Stimulated activated effector memory CD8-positive, alpha-beta T cell treated with anti-CD3 and anti-CD28 coated beads, Interleukin-12 subunit alpha, Interleukin-12 subunit beta, amount 100 ng/mL, for 72 hours (primary cell): ENCODE data around the gene CDC42EP4.

Experiments
- ATAC-seq: fragments of 150-1000 bp; cut with Tn5 transposase; 2 replicates; pipeline ENCODE4 v1.10.0; 2021
- DNase-seq, 2 donors: peaks; one replicate each; pipeline ENCODE4 v3.0.0; 2021 to 2022; ENCODE audit warnings: low spot score in 2 of 2
- H3K27ac Mint-ChIP-seq: one replicate; pipeline ENCODE4 v1.8.0; 2022; ENCODE audit warnings: mild to moderate bottlenecking, mixed read lengths
- H3K36me3 Mint-ChIP-seq: one replicate; pipeline ENCODE4 v1.8.0; 2022; ENCODE audit warnings: mild to moderate bottlenecking, mixed read lengths
- H3K4me1 Mint-ChIP-seq: one replicate; pipeline ENCODE4 v1.8.0; 2022; ENCODE audit warnings: mixed read lengths
- H3K4me3 Mint-ChIP-seq: one replicate; pipeline ENCODE4 v1.8.0; 2022; ENCODE audit warnings: mild to moderate bottlenecking, mixed read lengths
- H3K9me3 Mint-ChIP-seq: one replicate; pipeline ENCODE4 v1.8.0; 2022; ENCODE audit warnings: mixed read lengths

Gene CDC42EP4

DNA sequence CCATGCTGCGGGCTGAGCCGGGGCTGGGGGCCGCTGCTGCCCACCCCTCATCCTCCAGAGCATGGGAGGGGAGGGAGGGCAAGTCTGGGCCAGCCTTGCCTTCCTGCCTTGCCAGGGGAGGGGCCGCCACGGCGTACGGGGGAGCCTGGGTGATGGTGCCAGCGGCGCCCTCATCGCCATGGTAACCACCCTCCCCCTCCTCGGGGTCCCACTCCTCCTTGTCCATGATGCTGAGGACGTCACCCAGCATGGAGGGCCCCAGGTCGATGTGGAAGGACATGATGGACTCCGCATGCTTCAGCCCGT, 26.2 kb downstream of the CDC42EP4 start:
- no peaks in the 10 kb centered on the region for H3K36me3 Mint-ChIP-seq
- DNase-seq: no peak

DNA sequence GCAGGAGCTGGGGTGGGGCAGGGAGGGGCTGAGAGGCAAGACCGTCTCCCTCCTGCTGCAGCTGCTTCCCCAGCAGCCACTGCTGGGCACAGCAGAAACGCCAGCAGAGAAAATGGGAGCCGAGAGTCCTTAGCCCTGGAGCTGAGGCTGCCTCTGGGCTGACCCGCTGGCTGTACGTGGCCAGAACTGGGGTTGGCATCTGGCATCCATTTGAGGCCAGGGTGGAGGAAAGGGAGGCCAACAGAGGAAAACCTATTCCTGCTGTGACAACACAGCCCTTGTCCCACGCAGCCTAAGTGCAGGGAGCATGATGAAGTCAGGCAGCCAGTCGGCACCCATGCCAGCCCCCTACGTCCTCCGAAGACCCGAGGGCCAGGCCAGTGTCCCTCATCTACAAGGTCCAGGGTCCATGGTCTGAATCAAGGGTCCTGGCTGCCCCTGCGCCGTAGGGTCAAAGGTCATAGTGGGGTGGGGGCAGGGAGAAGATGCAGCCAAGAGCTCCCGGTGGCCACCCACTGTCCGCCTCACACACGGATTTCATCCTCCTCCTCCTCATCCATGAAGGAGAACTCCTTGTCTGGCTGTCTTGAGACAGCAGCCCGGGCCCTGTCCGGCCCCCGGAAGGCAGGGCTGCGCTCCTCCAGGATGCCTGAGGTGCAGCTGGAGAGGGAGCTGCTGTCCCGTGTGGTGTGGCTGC, 26.7 kb downstream of the CDC42EP4 start:
- ATAC-seq (no peak), DNase-seq (no peak)
- Mint-ChIP-seq H3K4me1 (no peaks in the 10 kb centered on the region), H3K9me3 (no peaks in the 10 kb centered on the region), H3K4me3 (no peak overlapping the region), H3K36me3 (no peaks in the 10 kb centered on the region), H3K27ac (no peak overlapping the region)

More for the DNA sequence above, 26.2 kb downstream of the CDC42EP4 start:
- H3K4me1 Mint-ChIP-seq: peaks cover 5% of the 10 kb centered on the region
- no peaks in the 10 kb centered on the region for H3K9me3 Mint-ChIP-seq
- no peak overlapping the region for H3K27ac Mint-ChIP-seq
- no peak for ATAC-seq
- H3K4me3 Mint-ChIP-seq: no peak overlapping the region

DNA sequence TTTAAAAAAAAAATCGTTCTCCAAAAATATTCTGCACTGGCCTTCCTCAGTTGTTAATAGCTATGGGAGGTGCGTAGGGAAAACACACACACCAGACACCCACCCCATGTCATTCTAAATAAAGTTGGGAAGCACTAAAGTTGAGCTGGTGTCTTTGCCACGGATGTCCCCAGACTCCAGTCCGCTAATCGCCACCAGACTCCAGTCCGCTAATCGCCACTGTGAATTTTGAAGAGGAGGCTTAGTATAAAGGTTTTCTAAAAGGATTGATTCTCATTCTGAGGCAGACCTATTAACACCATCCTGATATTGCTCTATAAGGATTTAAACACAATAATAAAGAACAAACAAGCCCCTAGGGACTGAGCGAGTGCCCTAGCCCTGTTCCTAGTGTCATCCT, 27.4 kb downstream of the CDC42EP4 start:
- no peak overlapping the region for H3K4me3 Mint-ChIP-seq
- ATAC-seq (no peak), DNase-seq (no peak)
- no peaks in the 10 kb centered on the region for H3K4me1 Mint-ChIP-seq
- H3K36me3 Mint-ChIP-seq: no peaks in the 10 kb centered on the region
- no peaks in the 10 kb centered on the region for H3K9me3 Mint-ChIP-seq
- no peak overlapping the region for H3K27ac Mint-ChIP-seq

DNA sequence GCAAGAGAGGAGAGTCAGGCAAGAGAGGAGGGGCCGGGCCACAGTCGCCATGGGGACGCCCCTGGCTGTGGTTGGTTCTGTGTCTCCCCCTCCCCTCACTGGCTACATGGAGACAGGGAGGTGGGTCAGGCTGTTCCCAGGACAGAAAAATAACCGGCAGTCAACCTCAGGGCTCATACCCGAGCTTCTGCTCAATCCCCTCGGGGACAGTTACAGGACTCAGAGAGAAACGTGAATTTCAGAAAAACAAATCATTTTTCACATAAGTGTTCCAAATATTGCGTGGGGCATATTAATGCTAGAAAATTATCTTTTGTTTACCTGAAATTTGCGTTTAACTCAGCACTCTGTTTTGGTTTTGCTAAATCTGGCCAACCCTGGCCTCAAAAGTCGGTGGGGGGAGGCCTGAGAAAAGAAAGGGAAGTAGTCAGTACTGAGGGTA, 27.9 kb downstream of the CDC42EP4 start:
- ATAC-seq (no peak), DNase-seq (no peak)
- H3K4me1 Mint-ChIP-seq: no peaks in the 10 kb centered on the region
- H3K4me3 Mint-ChIP-seq: no peak overlapping the region
- H3K36me3 Mint-ChIP-seq: no peaks in the 10 kb centered on the region
- H3K27ac Mint-ChIP-seq: no peak overlapping the region
- no peaks in the 10 kb centered on the region for H3K9me3 Mint-ChIP-seq

DNA sequence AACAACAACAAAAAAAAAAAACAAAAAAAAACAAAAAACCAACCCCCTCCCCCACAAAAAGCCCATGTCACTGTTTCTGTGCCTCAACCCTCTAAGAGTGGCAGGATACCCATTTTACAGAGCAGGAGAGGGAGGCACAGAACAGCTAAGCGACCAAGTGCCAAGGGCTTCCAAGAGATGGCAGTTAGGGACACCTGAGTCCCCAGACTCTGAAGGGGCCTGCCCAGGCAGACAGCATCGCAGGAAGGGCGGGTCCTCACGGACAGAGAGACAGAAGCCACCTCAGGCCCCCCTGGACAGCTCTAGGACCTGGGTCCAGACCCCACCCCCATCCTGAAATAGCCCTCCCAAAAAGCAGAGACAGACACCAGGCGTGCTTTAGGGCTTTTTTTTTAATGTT, 28.6 kb downstream of the CDC42EP4 start:
- no peak overlapping the region for H3K4me3 Mint-ChIP-seq
- no peaks in the 10 kb centered on the region for H3K9me3 Mint-ChIP-seq
- H3K27ac Mint-ChIP-seq: no peak overlapping the region
- no peak for ATAC-seq
- H3K36me3 Mint-ChIP-seq: no peaks in the 10 kb centered on the region
- H3K4me1 Mint-ChIP-seq: no peaks in the 10 kb centered on the region
- no peak for DNase-seq

DNA sequence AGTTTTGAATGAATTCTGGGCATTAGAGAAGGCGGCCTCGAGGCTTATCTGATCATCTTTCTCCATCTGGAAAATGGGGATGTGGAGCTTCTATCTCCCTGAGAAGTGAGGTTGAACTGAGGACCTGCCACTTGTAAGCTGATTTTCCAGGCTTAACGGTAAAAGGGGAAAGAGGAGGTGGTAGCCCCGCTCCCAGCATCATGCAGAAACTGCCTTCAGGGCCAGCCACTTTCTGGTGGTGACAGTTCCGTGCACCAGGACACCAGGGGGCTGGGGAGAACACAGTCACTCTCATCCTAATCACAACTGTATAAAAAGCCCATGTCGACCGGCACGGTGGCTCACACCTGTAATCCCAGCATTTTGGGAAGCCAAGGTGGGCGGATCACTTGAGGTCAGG, 29.2 kb downstream of the CDC42EP4 start:
- no peaks in the 10 kb centered on the region for H3K36me3 Mint-ChIP-seq
- DNase-seq: no peak
- ATAC-seq: no peak
- H3K4me3 Mint-ChIP-seq: no peak overlapping the region
- no peaks in the 10 kb centered on the region for H3K9me3 Mint-ChIP-seq
- no peak overlapping the region for H3K27ac Mint-ChIP-seq
- no peaks in the 10 kb centered on the region for H3K4me1 Mint-ChIP-seq

DNA sequence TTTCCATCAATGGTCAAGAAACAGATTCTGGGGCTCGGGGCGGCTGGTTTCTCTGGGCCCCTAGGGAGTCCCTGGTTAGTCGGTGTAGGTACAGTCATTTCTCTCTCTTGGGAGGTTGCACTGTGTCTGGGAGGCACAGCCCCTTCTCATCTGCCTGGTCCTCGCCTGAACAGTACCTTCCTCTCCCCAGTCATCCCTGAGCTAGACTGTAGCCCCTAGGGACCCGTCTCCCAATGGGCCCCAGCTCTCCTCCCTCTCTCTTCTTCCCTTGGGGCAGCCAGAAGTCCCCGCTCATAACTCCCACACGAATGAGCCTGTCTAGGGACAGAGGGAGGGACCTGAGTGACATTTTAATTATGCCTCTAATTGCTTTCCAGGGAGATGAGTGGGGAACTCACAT, 29.9 kb downstream of the CDC42EP4 start:
- Mint-ChIP-seq H3K4me3 (no peak overlapping the region), H3K9me3 (no peaks in the 10 kb centered on the region), H3K27ac (no peak overlapping the region), H3K4me1 (no peaks in the 10 kb centered on the region), H3K36me3 (no peaks in the 10 kb centered on the region)
- no peak for DNase-seq
- peak; percentile 58 for ATAC-seq

DNA sequence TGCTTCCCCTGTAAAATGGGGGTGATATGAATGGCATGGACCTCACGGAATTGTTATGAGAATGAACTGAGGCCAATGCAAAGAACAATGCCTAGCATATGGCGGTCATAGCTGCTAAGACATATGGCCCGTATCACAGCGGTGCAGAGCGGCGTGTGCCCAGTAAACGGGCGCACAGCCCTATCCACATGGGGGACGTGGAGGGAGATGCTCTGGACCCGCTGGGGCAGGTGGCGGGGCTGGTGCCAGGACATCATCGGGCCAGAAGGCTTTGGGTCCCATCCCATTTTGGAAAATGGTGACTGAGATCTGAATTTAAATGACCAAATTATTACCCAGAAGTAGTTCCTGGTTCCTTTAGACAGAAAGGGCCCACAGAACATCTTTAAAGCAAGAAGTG, 31.6 kb downstream of the CDC42EP4 start:
- DNase-seq: no peak
- H3K4me1 Mint-ChIP-seq: no peaks in the 10 kb centered on the region
- no peaks in the 10 kb centered on the region for H3K36me3 Mint-ChIP-seq
- no peak for ATAC-seq
- H3K9me3 Mint-ChIP-seq: no peaks in the 10 kb centered on the region
- H3K27ac Mint-ChIP-seq: no peak overlapping the region
- no peak overlapping the region for H3K4me3 Mint-ChIP-seq

DNA sequence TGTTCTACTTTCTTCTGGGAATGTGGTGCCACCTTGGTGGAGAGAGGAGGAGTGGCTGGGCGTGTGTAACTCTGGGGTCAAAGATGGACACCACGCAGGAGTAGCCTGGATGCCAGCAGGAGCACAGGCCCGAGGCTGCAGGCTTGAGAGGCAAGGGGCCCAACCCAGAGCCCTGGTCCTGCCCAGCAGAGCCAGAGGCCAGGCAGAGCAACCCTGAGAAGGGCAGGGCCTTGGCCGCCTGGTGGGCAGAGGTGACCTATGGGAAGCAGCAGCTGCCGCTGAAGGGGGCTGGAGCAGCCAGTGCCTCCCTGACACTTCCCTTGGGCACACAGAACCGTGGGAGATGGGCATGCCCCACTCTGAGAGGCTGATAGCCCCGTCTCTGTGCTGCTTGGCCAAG, 32.1 kb downstream of the CDC42EP4 start:
- Mint-ChIP-seq H3K27ac (no peak overlapping the region), H3K4me3 (no peak overlapping the region)

DNA sequence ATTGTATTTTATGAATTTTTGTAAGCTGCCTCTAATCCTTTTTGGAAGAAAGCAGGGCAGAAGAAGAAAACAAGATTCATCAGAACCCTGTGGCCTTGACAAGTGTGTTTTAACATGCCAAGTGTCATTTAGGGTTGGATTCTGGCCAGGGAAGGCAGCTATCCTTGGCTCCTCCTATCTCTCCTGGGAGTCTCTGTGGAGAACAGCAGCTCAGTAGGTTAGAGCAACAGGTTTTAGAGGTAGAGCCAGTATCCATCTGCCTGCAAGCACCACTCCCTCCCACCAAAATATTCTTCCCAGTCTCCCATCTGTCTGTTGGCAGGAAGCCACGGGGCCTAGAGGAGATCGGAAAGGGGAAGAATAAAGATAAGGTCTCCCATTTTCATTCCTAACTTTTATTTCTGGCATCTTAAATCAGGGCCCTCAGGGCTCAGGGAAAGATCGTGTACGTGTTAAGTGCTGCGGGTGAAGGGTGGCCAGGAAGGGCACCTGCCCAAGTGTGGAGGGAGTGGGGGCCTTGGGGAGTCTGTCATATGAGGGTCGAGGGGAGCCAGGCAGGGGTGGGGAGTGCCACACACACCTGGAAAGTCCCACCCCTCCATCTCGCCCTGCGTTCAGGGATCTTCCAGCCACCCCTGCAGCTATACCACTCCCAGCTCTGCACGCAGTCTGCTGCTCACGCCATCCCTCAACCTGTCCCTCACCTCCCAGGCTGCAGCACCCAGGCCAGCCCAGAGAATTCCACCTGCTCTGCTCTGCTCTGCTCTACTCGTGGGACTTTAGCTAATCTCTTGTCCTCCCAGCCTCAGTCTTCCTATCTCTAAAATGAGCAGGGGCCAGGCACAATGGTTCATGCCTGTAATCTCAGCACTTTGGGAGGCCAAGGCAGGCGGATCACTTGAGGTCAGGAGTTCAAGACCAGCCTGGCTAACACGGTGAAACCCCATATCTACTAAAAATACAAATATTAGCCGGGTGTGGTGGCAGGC, 33.0 kb downstream of the CDC42EP4 start:
- H3K27ac Mint-ChIP-seq: no peak overlapping the region
- no peak for ATAC-seq
- no peaks in the 10 kb centered on the region for H3K4me1 Mint-ChIP-seq

More for the DNA sequence above, 32.1 kb downstream of the CDC42EP4 start:
- no peaks in the 10 kb centered on the region for H3K36me3 Mint-ChIP-seq
- no peaks in the 10 kb centered on the region for H3K4me1 Mint-ChIP-seq
- DNase-seq (no peak), ATAC-seq (peak; percentile 9)
- no peaks in the 10 kb centered on the region for H3K9me3 Mint-ChIP-seq

DNA sequence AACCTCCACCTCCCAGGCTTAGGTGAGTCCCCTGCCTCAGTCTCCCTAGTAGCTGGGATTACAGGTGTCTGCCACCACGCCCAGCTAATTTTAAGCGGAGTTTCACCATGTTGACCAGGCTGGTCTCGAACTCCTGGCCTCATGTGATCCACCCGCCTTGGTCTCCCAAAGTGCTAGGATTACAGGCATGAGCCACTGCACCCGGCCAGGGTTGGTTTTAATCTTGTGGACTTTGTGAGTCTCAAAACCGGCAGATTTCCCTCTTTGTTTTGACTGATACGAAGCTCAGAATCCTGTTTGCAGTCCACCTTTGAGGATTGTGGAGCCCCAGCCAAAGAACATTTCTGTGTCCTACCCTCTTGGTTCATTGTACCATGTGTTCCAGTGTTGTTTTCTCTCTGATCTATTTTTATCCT, 33.7 kb downstream of the CDC42EP4 start:
- ATAC-seq: no peak
- Mint-ChIP-seq H3K4me3 (no peak overlapping the region), H3K36me3 (no peaks in the 10 kb centered on the region), H3K9me3 (no peaks in the 10 kb centered on the region), H3K4me1 (no peaks in the 10 kb centered on the region), H3K27ac (no peak overlapping the region)
- no peak for DNase-seq

More for the DNA sequence above, 33.0 kb downstream of the CDC42EP4 start:
- Mint-ChIP-seq H3K36me3 (no peaks in the 10 kb centered on the region), H3K4me3 (no peak overlapping the region), H3K9me3 (no peaks in the 10 kb centered on the region)
- DNase-seq: no peak

DNA sequence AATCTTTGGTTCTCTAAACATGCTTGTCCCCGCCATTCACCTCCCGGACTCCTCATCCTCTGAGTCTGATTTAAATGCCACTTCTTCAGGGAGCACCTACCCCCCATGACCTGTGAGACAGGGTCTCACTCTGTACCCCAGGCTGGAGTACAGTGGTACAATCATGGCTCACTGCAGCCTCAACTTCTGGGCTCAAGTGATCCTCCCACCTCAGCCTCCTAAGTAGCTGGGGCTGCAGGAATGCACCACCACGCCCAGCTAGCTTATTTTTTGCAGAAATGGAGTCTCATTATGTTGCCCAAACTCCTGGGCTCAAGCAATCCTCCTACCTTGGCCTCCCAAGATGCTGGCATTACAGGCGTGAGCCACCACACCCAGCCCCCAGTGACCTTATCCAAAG, 37.3 kb downstream of the CDC42EP4 start:
- H3K36me3 Mint-ChIP-seq: no peaks in the 10 kb centered on the region
- no peak overlapping the region for H3K27ac Mint-ChIP-seq
- no peak overlapping the region for H3K4me3 Mint-ChIP-seq
- ATAC-seq (no peak), DNase-seq (no peak)
- H3K9me3 Mint-ChIP-seq: no peaks in the 10 kb centered on the region
- H3K4me1 Mint-ChIP-seq: no peaks in the 10 kb centered on the region

DNA sequence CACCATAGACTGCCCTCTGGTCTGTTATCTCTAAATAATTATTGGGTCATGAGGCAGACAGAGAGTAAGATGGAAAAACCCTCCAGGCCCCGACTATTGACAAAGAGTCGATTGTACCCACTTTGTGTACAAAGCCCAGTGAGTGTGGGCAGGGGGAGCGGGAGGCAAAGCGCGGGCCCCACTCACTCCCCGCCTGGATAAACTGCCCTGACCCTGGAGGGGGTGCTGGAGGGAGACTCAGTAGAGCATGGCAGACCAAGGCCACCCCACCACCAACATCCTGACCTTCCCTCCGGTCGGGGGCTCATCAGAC, 38.9 kb downstream of the CDC42EP4 start:
- ATAC-seq (no peak), DNase-seq (no peak)
- H3K9me3 Mint-ChIP-seq: no peaks in the 10 kb centered on the region
- H3K36me3 Mint-ChIP-seq: no peaks in the 10 kb centered on the region
- H3K4me1 Mint-ChIP-seq: no peaks in the 10 kb centered on the region
- H3K4me3 Mint-ChIP-seq: no peak overlapping the region
- no peak overlapping the region for H3K27ac Mint-ChIP-seq

DNA sequence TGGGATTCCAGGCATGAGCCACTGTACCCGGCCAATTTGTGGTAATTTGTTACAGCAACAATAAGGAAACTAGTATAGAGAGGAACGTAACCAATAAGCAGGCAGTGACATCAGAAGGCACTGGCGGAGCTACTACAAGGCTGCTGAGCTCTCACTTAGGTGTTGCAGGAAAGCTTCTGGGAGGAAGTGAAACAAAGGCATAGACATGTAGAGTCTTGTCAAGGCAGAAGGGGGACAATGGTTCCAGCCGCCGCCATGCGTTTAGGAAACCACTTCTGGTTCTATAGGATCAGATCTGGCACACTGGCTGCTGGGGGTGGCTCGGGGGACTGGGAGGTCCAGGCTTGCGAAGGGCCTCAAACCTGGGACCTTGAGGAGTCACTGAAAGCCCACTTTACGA, 40.7 kb downstream of the CDC42EP4 start:
- no peaks in the 10 kb centered on the region for H3K9me3 Mint-ChIP-seq
- no peak for DNase-seq
- no peak for ATAC-seq

DNA sequence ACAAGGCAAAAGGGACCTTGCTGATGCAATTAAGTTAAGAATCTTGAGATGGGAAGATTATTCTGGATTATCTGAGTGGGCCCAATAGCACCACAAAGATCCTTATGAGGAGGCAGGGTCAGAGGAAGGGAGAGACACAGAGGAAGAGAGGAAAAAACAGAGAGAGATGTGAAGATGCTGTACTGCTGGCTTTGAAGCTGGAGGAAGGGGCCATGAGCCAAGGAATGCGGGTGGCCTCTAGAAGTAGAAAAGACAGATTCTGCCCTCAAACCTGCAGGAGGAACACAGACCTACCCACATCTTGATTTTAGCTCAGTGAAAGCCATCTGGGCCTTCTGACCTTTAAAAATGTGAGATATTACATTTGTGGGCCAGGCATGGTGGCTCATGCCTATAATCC, 42.0 kb downstream of the CDC42EP4 start:
- Mint-ChIP-seq H3K4me3 (no peak overlapping the region), H3K4me1 (no peaks in the 10 kb centered on the region), H3K9me3 (no peaks in the 10 kb centered on the region), H3K27ac (no peak overlapping the region), H3K36me3 (no peaks in the 10 kb centered on the region)
- no peak for DNase-seq
- no peak for ATAC-seq

More for the DNA sequence above, 40.7 kb downstream of the CDC42EP4 start:
- no peak overlapping the region for H3K27ac Mint-ChIP-seq
- no peaks in the 10 kb centered on the region for H3K36me3 Mint-ChIP-seq
- H3K4me1 Mint-ChIP-seq: no peaks in the 10 kb centered on the region
- H3K4me3 Mint-ChIP-seq: no peak overlapping the region

DNA sequence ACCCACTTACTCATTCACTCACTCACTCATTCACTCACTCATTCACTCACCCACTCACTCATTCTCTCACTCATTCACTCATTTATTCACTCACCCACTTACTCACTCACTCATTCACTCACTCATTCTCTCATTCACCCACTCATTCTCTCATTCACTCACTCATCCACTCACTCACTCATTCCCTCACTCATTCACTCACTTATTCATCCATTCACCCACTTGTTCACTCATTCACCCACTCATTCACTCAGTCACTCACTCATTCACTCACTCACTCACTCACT, 42.5 kb downstream of the CDC42EP4 start:
- Mint-ChIP-seq H3K4me1 (no peaks in the 10 kb centered on the region), H3K27ac (no peak overlapping the region), H3K9me3 (no peaks in the 10 kb centered on the region), H3K4me3 (no peak overlapping the region), H3K36me3 (no peaks in the 10 kb centered on the region)
- ATAC-seq: no peak
- DNase-seq: no peak
